ENCODE data around the gene TIFAB.

TIFAB gene

DNA sequence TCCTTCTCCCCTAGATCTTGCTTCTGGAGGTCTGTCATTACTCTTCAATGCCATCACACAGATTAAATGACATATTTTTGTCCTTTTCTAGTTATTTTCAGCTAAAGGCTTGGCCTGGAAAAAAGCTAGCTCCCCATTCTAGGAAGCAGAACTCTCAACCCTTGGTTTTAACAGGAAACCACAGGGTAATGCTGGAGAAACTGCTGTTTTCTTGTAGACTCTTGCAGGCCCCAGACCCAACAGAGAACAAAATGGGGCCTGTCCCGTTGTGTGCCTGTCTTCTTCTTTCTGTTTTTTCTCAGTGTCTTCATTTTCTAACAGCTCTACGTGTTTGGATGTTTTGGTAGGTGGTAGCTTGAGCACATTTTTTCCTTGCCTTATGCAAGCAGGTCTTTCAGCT lies 26.5 kb downstream of the TIFAB start:
- DNase-seq (ENCODE audit: low spot score), result no peak

DNA sequence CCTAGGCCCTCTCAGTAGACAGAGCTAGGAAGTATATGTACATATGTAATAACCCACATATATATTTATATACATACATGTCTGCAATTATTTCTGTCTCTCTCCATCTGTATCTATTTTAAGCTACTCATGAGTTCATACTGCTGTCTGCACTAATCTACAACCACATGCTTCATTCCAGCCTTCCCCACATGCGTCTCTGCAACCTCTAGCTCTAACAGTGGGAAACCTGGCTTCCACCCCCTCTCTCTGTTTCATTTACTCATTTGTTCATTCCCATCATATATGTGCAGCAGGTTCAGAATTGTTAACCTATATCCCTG lies 28.3 kb downstream of the TIFAB start:
- DNase-seq (ENCODE audit: low spot score), result no peak

DNA sequence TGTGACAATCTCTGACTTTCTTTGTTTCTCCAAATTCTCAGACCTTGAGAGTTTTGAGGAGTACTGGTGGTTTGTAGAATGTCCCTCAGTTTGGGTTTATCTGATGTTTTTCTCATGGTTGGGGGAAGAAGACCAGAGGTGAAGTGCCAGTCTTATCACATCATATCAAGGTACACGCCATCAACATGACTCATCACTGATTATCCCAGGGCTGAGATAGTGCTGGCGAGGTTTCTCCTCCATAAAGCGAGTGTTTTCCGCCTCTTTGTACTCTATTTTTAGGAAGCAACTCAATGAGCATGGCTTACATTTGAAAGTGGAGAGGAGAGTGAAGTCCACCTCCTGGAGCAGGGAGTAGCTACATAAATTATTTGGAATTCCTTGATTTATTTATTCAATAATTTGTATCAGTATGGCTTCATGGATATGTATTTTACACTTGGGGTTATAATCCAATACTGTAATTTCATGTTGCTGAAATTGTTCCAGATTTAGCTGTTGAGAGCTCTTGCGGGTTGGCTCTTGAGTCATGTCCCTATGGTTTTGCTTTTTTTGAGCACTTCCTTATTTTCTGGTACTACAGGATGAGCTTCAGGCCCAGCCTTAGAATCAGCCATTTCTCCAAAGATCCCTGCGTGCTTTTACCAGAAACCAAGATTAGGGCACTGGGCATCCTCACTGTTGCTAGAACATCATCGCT lies 28.9 kb downstream of the TIFAB start:
- no peak for DNase-seq (ENCODE audit: low spot score)

DNA sequence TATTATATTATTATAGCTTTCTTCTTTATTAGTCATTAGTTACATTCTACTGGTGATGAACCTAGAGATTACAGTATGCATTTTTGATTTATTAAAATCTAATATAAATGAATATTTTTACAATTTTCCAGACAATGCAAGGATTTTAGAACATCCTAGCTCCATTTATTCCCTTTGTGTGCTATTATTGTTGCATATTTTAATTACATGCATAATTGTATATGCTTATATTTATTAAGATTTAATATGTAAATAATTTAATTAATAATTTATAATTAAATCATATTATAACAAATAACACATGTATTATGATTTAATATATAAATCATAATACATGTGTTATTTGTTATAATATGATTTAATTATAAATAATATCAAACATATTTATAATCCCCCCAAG lies 29.7 kb downstream of the TIFAB start:
- DNase-seq (ENCODE audit: low spot score), result no peak

DNA sequence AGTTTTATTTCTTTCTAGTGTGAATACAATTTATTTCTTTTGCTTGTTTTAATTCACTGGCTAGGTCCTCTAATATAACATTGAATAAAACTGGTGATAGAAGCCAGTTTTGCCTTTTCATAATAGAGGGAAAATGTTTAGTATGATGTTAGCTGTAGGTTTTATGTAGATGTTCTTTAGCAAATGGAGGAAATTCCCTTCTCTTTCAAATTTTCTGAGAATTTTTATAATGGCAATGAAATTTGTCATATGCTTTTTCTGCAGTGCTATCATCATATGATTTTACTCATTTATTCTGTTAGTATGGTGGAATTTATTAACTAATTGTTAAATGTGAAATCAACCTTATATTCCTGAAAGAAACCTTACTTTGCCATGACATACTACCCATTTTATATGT lies 35.1 kb downstream of the TIFAB start:
- no peak for DNase-seq (ENCODE audit: low spot score)

DNA sequence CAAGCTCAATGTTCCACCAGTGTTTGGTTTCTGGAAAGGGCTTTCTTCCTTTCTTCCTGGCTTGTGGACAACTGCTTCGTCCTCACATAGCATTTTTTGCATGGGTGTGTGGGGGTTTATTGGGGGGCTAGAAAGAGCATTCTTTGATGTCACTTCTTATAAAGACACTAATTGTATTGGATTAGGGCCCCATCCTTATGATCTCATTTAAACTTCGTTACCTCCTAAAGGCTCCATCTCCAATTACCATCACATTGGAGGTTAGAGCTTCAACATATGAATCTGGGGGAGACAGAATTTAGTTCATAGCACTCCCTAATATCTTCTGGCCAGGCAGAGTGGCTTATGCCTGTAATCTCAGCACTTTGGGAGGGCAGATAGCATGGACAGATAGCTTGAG lies 47.1 kb downstream of the TIFAB start:
- DNase-seq (ENCODE audit: low spot score), result no peak

DNA sequence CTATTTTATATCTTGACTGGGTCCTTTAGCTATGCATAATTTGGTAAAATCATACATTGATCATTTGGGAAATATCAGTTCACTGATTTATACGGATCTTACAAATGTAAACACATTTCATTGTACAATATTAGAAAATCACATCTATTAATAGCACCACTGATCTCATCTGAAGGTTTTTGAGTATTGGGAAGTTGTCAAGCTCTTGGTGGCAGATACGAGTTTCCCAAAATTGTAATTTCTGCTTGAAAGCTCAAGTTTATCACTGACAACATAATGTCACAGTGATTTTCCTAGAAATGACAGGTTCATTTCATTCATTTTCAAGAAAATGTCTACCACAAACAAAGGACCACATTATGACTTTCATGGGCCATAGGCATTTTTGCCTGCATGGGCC lies 50.1 kb downstream of the TIFAB start:
- no peak for DNase-seq (ENCODE audit: low spot score)

DNA sequence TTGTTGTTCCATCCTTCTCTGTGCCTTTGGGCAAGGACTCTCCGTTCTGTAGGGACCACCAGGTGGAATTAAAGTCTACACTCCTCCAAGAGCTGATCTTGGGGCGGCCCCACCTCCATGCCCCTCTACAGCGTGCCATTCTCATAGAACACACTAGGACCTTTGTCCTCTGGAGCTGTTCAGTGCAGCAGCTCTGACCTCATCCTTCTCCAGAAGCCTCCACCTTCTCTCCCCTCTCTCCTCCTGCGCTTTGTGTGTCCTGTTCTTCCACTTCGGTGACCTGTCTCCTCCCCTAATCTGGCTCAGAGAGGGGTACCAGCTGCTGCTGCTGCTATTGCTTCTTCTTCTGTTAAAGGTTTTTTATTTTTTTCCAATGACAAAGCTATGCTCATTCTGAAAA lies 51.3 kb downstream of the TIFAB start:
- DNase-seq (ENCODE audit: low spot score), result no peak

DNA sequence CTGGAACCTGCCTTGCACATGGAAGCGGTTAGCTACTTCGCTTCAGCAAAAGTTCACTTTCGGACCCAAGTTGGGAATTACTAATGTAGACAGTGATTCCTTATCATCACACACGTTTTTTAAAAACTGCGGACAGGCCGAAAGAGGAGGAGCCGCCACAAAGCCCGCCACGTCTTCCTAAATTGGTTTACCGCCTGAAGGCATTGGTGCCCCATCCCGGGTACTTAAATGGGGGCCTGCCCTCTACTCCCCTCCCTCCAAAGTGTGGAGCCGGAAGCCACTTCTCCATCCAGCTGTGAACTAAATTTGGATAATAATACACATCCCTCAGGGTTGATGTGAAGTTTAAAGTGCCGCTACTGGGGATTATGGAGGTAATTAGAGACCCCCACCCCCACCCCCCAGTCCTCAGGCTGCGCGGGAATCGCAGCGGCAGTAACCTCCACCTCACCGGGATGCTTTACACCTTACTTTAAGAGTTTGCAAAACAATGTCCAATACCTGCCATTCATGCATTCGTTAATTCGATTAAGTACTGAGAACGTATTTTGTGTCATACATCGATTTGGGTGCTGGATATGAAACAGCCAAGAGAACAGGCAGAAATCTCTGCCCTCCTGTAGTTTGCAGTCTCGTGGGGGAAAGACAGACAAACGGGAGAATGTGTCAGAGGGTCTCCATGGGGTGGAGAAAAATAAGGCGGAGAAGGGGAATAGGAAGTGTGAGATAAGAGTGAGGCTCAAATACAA lies 52.2 kb downstream of the TIFAB start:
- no peak for DNase-seq (ENCODE audit: low spot score)

DNA sequence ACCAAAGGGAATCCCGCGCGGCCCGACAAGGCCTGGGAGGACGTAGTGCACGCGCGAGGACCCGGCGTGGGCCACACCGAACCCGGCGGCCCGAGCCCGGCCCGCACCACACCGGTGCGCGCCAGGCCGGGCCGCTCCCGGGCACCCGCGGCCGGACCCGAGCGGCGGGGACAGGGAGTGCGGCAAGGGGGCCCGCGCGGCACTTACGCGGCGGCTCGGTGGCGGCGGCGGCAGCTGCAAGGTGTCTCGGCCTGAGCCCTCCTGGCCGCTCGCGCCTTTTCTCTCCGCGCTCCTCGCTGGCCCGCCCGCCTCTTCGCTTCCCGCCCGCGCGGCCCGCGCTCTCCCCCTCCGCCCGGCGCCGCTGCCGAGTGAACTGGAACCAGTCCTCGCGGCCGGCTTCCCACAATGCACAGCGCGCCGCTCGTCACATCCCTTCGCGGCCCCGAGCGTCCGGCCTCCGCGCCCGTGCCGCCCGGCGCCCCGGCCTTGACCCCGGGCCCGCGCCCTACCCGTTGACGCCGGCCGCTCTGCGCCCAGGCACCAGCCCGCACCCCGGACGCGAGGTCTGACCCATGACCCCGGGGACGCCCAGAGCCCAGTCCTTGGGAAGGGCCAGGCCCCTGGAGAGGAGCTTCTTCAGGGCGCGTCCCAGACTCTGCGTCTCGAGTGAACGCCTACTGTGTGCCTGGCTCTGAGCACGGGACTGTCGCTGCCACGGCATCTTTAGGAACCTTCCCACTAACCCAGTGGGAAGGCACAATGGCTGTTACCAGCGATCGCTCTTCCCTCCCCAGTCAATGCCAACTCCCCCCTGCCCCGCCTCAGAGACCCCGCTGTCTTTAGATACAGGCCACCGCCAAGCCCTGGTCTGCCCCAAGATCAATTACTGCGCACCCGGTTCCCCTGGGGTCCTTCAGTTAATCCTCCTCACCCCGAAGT lies 53.0 kb downstream of the TIFAB start, which contains the start of gene MACROH2A1:
Gene MACROH2A1 (minus strand): TSS at position 377 of the 939 bp plus-strand sequence. CDS start 10,138 bp downstream, outside the sequence.
- DNase-seq (ENCODE audit: low spot score), result peak; percentile 80

DNA sequence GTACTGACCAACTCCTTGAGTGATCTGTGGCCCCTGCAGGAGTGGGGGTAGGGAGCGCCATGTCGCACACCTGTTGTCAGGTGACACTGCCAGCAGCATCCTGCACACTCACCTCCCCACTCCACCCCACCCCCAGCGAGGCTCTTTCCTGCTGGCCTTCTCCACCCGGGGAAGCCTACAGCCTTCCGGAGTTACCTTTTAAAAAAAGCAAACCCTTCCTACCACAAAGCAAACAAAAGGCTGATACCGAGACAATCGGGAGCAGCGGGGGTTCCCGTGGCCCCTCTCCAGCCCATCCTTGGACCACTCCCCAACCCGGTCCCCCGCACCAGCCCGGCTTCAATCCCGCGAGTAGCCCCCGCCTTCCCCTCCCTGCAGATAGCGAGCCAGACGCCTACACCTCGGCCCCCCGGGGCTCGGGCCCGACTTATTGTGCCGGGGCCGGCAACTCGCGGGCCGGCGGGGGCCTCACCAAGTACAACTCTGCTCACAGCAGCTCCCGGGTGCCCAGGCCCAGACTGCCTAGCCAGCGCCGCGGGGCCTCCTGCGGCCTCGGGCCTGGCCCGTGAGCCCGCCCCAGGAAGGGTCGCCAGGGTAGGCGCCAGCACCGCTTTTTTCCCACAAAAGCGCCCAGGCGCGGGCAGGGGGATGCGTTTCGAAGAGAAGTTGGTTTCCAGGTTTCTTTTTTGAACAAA lies 53.8 kb downstream of the TIFAB start:
- DNase-seq (ENCODE audit: low spot score), result peak; percentile 48

All from activated CD4-positive, alpha-beta T cell treated with anti-CD3 and anti-CD28 coated beads, Interleukin-2, Interleukin-4, amounts not matched to agents 100 ng/mL and 50 ng/mL, durations not matched to agents 16 hours and 8 hours (primary cell).